NCI-H187 treated with DMSO at 0.1 percent for 48 hours (cell line): ENCODE data around the gene BAAT.
"Not testable (repeated sequence)": the region's sequence is repeated elsewhere in the genome, so short reads cannot be mapped to it uniquely, and the experiment has no call there.

Experiments
- DNase-seq: peaks from one replicate; lab custom pipeline; 2025; lab: John Stamatoyannopoulos, UW

The BAAT gene

GRCh38 chr9:101384873-101385536 is at the start of gene BAAT:
TSS of gene BAAT (minus strand) at chr9:101385006. CDS start at chr9:101371404, 13,602 bp downstream.
- DNase-seq, result not testable (repeated sequence)

GRCh38 chr9:101433229-101433628 is 48.4 kb upstream of the BAAT start:
- DNase-seq, result no peak

DNA sequence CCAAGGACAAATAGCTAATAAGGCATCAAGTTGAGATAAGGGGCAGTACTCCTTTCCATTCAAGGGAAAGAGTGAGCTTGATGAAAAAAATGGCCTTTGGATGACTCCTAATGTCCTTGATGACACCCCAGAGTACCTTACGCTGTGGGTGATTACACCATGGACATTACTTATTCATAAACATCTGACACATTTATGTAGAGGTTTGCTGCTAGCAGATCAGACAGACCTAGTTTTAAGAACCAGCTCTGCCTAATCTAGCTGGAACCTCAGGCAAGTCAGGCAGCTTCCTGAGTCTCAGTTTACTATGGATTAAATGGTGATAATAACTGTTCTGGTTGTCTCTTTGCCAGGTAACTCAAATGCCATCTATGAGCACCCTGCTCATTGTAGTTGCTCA is 47.9 kb upstream of the BAAT start:
- DNase-seq, result no peak

GRCh38 chr9:101432171-101432570 is 47.4 kb upstream of the BAAT start:
- DNase-seq, result no peak

GRCh38 chr9:101429736-101430135 is 44.9 kb upstream of the BAAT start:
- no peak for DNase-seq

- no peak for DNase-seq
These were observed 44.1 kb upstream of the BAAT start for GRCh38 chr9:101428909-101429308.

GRCh38 chr9:101427957-101428655 is 43.3 kb upstream of the BAAT start:
- no peak for DNase-seq

DNA sequence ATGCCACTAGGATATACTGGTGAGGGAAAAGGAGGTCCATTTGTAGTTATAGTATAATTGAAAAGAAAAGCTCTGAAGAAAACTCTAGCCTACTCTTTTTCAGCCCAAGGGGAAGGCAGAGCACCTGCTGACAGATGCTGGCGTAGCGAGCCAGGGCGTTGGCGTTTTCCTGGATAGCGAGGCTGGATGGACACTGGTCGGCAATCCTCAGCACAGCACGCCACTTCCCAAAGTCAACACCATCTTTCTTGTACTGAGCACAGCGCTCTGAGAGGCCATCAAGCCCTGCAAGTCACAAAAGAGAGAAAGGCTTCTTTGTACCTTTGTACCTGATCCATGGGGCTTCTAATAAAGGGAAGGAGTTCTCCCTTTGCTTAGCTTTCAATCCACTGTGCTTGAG is 42.6 kb upstream of the BAAT start:
- DNase-seq, result no peak

DNA sequence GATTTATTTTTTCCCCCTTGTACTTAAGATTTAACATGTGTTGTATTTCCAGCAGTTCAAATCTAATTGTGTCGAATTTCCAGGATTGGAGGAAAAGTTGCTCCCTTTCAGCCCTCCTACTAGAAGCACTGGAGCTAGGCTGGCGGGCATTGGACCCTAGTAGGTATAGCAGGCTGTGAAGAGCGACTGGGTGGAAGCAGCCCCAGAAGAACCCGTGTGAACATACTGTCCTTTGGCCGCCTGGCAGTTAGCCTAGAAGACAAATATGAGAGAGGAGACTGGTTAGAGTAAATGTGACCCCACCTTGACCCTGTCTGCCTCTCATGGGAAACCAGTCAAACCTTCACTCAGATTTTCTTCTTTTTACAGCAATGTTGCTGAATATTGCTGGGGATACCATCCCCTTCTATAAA is 36.9 kb upstream of the BAAT start:
- DNase-seq, result no peak

DNA sequence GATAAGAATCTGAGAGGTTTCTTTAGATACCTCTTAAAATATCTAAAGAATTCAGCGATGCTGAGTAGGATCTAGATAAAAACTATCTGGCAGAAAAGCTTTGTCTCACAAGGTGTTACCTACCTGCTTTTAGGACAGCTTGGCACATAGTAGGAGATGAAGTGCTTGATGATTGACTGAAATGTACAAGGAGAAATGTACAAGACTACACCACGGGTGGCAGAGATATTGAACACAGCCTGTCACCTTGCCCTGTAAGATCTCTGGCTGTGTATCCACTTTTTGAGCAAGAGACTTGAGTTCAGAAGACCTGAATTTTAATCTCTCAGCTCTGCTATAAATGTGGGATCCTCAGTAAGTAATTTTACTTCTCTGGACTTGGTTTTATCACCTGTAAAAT is 35.1 kb upstream of the BAAT start:
- DNase-seq, result no peak

- DNase-seq, result no peak
These were observed 34.0 kb upstream of the BAAT start for GRCh38 chr9:101418518-101419430.

DNA sequence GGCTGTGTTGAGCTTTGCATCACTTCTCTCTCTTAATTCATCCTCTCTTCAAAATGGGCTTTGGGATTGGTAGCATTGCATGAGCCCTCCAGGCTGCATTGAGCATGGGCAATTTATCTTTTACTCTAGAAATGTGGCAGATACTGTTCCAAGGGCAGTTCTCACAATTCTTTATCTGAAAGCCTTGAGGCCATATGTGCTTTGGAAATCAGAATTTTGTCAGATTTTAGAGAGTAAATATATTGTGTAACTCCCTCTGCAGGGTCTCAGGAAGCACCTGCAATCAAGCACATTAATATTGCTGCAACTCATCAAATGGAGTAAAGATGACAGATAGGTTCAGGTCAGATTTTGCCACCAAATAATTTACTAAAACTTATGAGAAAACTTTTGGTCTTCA is 33.2 kb upstream of the BAAT start:
- DNase-seq, result no peak

- DNase-seq, result no peak
These were observed 32.6 kb upstream of the BAAT start for GRCh38 chr9:101417389-101417788.

GRCh38 chr9:101415578-101415977 is 30.8 kb upstream of the BAAT start:
- DNase-seq, result no peak

GRCh38 chr9:101414839-101415238 is 30.0 kb upstream of the BAAT start:
- no peak for DNase-seq

GRCh38 chr9:101409079-101409477 is 24.3 kb upstream of the BAAT start:
- no peak for DNase-seq

DNA sequence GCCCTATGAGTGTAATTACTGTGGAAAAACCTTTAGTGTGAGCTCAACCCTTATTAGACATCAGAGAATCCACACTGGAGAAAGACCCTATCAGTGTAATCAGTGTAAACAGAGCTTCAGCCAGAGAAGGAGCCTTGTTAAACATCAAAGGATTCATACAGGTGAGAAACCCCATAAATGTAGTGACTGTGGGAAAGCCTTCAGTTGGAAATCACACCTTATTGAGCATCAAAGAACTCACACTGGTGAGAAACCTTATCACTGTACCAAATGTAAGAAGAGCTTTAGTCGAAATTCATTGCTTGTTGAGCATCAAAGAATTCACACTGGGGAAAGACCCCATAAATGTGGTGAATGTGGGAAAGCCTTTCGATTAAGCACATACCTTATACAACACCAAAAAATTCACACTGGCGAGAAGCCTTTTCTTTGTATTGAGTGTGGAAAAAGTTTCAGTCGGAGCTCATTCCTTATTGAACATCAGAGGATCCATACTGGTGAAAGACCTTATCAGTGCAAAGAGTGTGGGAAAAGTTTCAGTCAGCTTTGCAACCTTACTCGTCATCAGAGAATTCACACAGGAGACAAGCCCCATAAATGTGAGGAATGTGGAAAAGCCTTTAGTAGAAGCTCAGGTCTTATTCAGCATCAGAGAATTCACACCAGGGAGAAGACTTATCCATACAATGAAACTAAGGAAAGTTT is 23.7 kb upstream of the BAAT start:
- no peak for DNase-seq

- DNase-seq, result no peak
These were observed 18.9 kb upstream of the BAAT start for GRCh38 chr9:101403516-101404285.

DNA sequence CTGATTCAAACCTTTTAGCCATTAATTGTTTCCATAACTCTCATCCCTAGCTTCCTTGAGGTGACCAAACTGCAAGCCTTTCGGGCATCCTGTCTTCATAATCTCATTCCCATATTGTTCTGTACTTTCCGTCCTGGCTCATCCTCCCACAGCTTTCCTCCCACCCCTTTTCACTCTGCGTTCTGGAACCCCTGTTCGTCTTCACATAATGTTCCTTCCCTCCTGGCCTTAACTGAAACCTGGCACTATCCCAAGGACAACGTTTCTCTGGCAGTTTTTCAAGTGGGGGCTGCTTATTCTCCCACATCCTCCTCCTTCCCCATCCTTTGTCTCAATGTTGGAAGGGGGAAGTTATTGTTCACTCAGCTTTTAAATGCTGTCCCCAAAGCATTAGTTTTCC is 15.3 kb upstream of the BAAT start:
- DNase-seq, result no peak

DNA sequence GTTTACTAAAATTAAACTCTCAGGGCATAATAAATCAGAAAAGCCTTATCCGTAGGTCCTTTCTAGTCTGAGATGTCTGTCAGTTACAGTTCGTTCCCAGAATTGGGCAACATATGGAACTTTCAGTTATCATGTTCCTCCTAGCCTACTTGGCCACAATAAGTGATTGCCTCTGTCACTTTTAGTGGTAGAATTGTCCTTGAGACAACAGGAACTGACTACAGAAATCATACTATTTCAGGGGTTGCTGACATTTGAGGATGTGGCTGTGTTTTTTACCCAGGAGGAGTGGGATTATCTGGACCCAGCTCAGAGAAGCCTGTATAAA is 14.8 kb upstream of the BAAT start:
- no peak for DNase-seq

DNA sequence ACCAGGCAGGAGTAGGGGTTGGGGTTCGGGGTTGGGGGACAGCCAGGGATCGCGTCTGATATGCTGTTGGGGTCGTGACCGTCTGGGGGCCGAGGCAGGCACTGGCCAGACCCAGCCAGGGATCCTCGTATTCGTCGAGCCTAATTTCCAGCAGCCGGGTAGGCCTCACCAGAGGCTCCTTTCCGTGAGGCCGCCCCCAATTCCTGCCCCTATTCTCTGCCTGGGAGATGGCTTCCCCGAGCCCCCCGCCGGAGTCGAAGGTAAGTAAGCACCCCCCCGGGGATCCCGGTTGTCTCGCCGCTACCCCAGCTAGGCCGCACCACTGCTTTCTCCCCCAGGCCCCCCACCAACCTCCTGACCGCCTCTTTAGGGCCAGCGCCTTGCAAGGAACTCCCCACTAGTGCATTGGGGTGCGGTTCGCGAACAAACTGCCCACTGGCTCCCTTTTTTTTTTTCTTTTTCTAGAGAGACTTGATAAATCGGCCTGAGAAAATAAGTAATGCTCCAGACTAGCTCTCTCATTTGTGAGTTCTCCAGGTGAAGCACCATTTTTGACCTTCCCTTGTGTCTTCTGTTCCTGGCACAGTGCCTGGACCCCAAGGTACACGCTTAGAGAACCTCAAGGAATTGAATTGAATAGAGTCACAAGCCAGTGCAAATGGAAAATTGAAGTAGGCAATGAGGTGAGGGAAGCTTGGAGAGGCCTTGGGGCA is 14.3 kb upstream of the BAAT start:
- no peak for DNase-seq
